ENCODE measurements around the gene HNRNPD. TPM values are rescaled to one million over a fixed set of nuclear protein-coding genes. Genes with fewer than 3 reads are reported as not detected.

HNRNPD gene
- total and polyA plus RNA-seq, 2 of the 8 experiments (the other 6 are each of a cell fraction or from before 2014, with no cell fraction given): 118 to 646 TPM

Small RNA genes lying within 50 kb of the gene (small RNA-seq; reads per million reads assigned to genes)
- not detected for gene RF00150 (ENCODE audit: insufficient read depth)

Other genes starting within 250 kb of the HNRNPD start
- 408 and 411 TPM in 2 replicates for gene HNRNPDL, start 56.5 kb upstream of the HNRNPD start, total RNA-seq (2021; fragmentation: NEBNext Ultra II Directional; extraction: Animal tissue kit (Norgen Biotek cat#: 25700))
- gene HNRNPDL, start 56.5 kb upstream of the HNRNPD start, polyA plus RNA-seq (2011; rRNA removed): 133 and 197 TPM in 2 replicates
- gene ENOPH1, start 56.6 kb upstream of the HNRNPD start, total RNA-seq (2021; fragmentation: NEBNext Ultra II Directional; extraction: Animal tissue kit (Norgen Biotek cat#: 25700)): 83.0 and 89.3 TPM in 2 replicates
- 19.7 and 25.1 TPM in 2 replicates for gene ENOPH1, start 56.6 kb upstream of the HNRNPD start, polyA plus RNA-seq (2011; rRNA removed)
- 1.7 and 1.9 TPM in 2 replicates for gene TMEM150C, start 188.0 kb upstream of the HNRNPD start, total RNA-seq (2021; fragmentation: NEBNext Ultra II Directional; extraction: Animal tissue kit (Norgen Biotek cat#: 25700))
- gene TMEM150C, start 188.0 kb upstream of the HNRNPD start, polyA plus RNA-seq (2011; rRNA removed): 1.2 and 1.5 TPM in 2 replicates

Measured in H1 (cell line).